A549 (cell line): ENCODE results near the gene RRP15.

Experiments used
- CTCF ChIP-seq: fragments of >200 bp; sonication (Bioruptor Twin); formaldehyde crosslinking; IDR thresholded peaks from 3 replicates; pipeline ENCODE4 v1.5.1; 2016
- HOXB5 ChIP-seq: fragments of 250-450 bp; sonication (Bioruptor Pico); IDR thresholded peaks from 2 replicates; pipeline ENCODE4 v1.5.0; 2020; ENCODE audit warnings: mild to moderate bottlenecking, moderate library complexity
- POLR2A ChIP-seq: IDR thresholded peaks from 2 replicates; pipeline ENCODE4 v1.6.1; 2012; ENCODE audit warnings: mild to moderate bottlenecking, low read length

- TF ChIP-seq HOXB5: no peak
- TF ChIP-seq POLR2A: no peak
- no peak for TF ChIP-seq CTCF
Observed at GRCh38 chr1:218314316-218314715, 29.2 kb downstream of the RRP15 start.
